ENCODE measurements around the gene SUFU.

SUFU gene

DNA sequence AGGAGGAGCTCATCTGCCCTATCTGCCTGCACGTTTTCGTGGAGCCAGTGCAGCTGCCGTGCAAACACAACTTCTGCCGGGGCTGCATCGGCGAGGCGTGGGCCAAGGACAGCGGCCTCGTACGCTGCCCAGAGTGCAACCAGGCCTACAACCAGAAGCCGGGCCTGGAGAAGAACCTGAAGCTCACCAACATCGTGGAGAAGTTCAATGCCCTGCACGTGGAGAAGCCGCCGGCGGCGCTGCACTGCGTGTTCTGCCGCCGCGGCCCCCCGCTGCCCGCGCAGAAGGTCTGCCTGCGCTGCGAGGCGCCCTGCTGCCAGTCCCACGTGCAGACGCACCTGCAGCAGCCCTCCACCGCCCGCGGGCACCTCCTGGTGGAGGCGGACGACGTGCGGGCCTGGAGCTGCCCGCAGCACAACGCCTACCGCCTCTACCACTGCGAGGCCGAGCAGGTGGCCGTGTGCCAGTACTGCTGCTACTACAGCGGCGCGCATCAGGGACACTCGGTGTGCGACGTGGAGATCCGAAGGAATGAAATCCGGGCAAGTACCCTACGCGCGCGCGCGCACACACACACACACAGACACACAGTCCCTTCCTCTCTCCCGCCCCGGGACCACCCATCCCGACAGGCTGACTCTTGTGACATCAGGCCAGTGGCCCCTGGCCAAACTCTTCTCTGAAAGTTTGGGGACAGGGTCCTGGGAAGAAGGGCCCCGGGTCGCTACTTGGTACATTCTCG, 141.0 kb downstream of the SUFU start:
- H3K36me3 ChIP-seq (ENCODE audit: control insufficient read depth, insufficient read depth, low read length) = peaks cover 1% of the 10 kb centered on the region; the same call in 1 of the 2 replicates
- peak overlapping the region; percentile 78 for H3K4me3 ChIP-seq (replicated peaks; ENCODE audit: low read depth, low read length)
- TF ChIP-seq, protein P1, sequence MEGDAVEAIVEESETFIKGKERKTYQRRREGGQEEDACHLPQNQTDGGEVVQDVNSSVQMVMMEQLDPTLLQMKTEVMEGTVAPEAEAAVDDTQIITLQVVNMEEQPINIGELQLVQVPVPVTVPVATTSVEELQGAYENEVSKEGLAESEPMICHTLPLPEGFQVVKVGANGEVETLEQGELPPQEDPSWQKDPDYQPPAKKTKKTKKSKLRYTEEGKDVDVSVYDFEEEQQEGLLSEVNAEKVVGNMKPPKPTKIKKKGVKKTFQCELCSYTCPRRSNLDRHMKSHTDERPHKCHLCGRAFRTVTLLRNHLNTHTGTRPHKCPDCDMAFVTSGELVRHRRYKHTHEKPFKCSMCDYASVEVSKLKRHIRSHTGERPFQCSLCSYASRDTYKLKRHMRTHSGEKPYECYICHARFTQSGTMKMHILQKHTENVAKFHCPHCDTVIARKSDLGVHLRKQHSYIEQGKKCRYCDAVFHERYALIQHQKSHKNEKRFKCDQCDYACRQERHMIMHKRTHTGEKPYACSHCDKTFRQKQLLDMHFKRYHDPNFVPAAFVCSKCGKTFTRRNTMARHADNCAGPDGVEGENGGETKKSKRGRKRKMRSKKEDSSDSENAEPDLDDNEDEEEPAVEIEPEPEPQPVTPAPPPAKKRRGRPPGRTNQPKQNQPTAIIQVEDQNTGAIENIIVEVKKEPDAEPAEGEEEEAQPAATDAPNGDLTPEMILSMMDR (IDR thresholded peaks at IDR 0.05; ENCODE audit: insufficient read depth, low read length, poor library complexity, severe bottlenecking) = peak; percentile 66
- no peaks in the 10 kb centered on the region for H3K27me3 ChIP-seq (replicated peaks; ENCODE audit: control insufficient read depth, insufficient read depth, low read length)
- DNase-seq (ENCODE audit: extremely low read depth, insufficient read length) = peak; percentile 90

DNA sequence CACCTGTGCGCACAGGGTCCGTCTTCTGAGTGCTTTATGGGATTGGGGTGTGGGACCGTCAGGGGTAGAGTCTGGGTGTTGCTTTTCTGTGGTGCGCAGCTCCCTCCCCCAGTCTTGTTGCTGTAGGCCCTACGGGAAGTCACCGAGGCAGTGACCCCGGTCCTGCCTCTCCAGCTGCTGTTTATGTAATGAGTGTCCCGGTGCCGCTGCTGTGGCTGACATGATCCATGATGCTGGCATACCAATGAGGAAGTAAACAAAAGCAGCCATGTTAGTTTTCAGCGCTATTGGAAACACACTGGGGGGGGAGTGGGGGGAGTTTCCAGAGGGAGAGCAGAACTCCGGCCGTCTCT, 141.6 kb downstream of the SUFU start:
- Histone ChIP-seq H3K4me3 (replicated peaks; ENCODE audit: low read depth, low read length) (peak overlapping the region; percentile 78), H3K36me3 (ENCODE audit: control insufficient read depth, insufficient read depth, low read length) (peaks cover 1% of the 10 kb centered on the region; the same call in 1 of the 2 replicates), H3K27me3 (replicated peaks; ENCODE audit: control insufficient read depth, insufficient read depth, low read length) (no peaks in the 10 kb centered on the region)
- TF ChIP-seq, protein P1 (IDR thresholded peaks at IDR 0.05; ENCODE audit: insufficient read depth, low read length, poor library complexity, severe bottlenecking) = no peak
- DNase-seq (ENCODE audit: extremely low read depth, insufficient read length) = peak; percentile 74

DNA sequence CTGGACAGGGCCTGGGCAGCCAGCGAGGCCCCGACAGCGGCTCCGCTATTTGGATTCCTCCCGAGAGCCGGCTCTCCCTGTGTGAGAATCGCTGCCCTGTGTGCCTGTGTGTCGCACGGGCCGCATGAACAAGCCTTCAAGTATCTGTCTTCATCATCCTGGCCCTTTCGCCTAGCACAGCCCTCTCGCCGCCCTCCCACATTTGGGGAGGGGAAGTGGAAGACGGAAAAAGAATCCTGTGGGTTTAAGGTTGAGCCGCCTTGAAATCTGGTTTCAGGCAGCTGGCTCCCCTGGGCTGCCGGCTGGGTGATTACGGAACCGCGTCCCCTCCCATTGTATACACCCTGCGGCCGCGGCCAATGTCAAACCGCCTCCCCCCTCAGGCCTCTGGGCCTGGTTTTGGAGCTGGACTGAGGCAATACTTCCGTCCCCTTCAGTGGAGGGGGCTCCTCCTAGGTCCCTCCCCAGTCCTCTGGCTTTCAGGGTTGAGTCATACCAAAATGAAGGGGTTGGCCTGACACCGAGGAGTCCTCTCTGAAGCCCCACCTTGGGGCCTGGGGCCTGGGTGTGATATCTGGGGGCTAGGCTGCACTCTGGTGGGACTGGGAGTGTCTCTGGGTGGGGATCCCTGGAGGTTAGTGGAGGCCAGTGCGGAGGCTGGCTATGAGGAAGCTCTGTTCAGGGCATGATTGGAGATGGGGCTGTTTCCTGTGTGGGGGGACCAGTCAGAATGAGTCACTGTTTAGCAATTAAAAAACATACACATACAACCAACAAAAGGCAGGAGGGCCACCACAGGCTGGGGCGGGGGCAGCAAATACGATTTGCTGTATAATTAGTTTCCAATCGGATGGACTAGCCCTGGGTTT, 142.2 kb downstream of the SUFU start:
- Histone ChIP-seq H3K27me3 (replicated peaks; ENCODE audit: control insufficient read depth, insufficient read depth, low read length) (no peaks in the 10 kb centered on the region), H3K4me3 (replicated peaks; ENCODE audit: low read depth, low read length) (peak overlapping the region; percentile 78)
- peak; percentile 86 for DNase-seq (ENCODE audit: extremely low read depth, insufficient read length)

DNA sequence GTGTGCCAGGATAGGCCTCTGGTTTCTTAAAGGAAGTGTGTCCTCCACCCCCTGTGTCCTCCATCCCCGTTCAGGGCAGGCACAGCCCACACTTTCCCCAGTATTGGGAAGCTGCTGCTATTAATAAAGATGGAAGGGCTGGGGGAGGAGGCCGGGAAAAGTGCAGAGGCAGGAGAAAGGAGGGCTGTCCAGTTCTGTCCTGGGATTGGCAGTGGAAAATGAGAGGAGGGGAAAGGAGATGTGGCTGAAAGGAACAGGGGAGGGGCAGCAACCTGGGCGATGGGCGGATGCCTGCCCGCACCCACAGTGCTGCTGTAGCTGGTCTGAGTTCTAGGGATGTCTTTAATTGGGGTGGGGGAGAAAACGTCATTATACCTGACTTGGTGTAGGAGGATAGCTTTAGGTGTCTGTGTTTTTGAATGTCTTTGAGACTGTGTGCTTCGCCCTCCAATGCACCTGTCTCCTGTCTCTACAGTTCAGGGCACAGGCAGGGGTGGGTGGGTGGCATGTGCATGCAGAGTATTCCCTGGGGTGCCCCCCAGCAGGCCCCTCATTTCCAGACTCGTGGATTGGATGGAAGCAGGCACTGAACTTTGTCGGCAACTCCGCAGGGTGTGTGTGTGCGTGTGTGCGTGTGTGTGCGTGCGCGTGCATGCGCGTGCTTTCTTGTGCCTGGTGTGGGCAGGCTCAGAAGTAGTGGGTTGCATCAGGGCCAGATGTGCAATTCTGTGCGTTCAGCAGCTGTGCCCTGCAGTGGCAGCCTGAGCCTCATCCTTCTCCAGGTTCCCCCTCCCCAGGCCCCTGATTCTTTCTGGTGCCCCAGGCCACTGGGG, 143.1 kb downstream of the SUFU start:
- no peaks in the 10 kb centered on the region for H3K27me3 ChIP-seq (replicated peaks; ENCODE audit: control insufficient read depth, insufficient read depth, low read length)
- H3K4me3 ChIP-seq (replicated peaks; ENCODE audit: low read depth, low read length) = peak overlapping the region; percentile 78
- peaks cover 1% of the 10 kb centered on the region; the same call in 1 of the 2 replicates for H3K36me3 ChIP-seq (ENCODE audit: control insufficient read depth, insufficient read depth, low read length)
- TF ChIP-seq, protein P1 (IDR thresholded peaks at IDR 0.05; ENCODE audit: insufficient read depth, low read length, poor library complexity, severe bottlenecking) = no peak
- DNase-seq (ENCODE audit: extremely low read depth, insufficient read length) = peak; percentile 61

More for the DNA sequence above, 142.2 kb downstream of the SUFU start:
- TF ChIP-seq, protein P1 (IDR thresholded peaks at IDR 0.05; ENCODE audit: insufficient read depth, low read length, poor library complexity, severe bottlenecking) = no peak
- H3K36me3 ChIP-seq (ENCODE audit: control insufficient read depth, insufficient read depth, low read length) = peaks cover 1% of the 10 kb centered on the region; the same call in 1 of the 2 replicates

DNA sequence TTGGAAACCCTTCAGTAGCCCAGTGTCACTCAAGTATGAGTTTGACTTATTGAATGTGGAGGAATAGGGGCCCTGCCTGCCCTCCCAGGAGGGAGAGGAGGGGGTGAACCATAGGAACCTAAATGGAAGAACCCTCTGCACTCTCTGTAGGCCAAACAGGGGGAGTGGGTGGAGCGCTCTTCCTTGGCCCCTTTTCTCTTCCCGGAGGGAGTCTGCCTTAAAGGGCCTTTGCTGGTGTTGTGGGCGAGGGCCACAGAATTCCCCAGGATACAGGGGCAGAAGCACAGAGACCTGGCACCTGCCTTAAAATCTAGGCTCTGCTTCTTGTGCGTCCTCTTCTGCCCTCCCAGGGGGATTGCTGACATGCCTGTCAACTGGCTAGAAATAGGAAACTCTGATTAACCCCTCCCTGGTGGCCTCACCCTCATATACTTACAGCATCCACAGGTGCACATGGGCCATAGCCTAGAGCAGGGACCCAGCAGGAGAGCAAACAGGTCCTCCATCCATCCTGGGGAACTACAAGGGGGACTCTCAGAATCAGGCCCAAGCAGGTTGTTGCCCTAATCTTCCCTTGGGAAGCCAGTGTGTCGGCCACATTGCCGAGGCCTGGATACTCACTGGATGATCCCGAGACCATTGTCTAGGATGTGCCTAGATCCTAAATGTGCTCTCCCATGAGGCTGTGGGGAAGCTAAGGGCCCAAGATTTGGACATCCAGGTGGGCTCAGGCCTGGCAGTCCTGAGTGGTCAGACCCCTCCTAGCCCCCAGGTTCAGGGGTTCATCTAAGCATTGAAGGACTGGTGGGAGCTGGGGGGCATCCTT, 143.9 kb downstream of the SUFU start:
- peak overlapping the region; percentile 78 for H3K4me3 ChIP-seq (replicated peaks; ENCODE audit: low read depth, low read length)

More for the DNA sequence above, 143.9 kb downstream of the SUFU start:
- H3K27me3 ChIP-seq (replicated peaks; ENCODE audit: control insufficient read depth, insufficient read depth, low read length) = no peaks in the 10 kb centered on the region
- peaks cover 1% of the 10 kb centered on the region; the same call in 1 of the 2 replicates for H3K36me3 ChIP-seq (ENCODE audit: control insufficient read depth, insufficient read depth, low read length)
- TF ChIP-seq, protein P1 (IDR thresholded peaks at IDR 0.05; ENCODE audit: insufficient read depth, low read length, poor library complexity, severe bottlenecking) = no peak
- peak; percentile 29 for DNase-seq (ENCODE audit: extremely low read depth, insufficient read length)
